GM21723 (cell line): ENCODE measurements around the gene NPHP4.

Experiments used
- ATAC-seq: cut with Tn5 transposase; IDR thresholded peaks from one replicate; pipeline ENCODE4 v1.9.1; 2021; ENCODE audit warnings: mild to moderate bottlenecking, moderate library complexity; ENCODE audit not compliant: unreplicated experiment

NPHP4 gene

DNA sequence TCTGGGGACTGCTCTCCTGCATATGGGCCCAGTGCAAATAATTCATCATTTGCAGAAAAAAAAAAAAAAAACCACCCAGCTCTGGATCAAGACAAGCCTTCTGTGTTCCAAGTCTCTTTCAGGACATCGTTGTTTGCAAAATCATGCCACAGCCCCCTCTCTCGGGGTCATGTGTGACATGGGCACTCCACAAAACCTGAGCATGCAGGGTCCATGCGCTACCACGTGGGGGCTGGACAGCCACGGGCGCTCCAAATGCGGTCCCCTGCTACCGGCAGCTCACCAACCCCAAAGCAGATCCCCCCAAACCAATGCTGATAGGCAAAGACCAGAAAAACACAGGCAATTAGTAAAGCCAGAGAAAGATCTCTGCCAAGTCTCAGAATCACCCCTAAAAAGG is 17.6 kb downstream of the NPHP4 start:
- no peak for ATAC-seq

DNA sequence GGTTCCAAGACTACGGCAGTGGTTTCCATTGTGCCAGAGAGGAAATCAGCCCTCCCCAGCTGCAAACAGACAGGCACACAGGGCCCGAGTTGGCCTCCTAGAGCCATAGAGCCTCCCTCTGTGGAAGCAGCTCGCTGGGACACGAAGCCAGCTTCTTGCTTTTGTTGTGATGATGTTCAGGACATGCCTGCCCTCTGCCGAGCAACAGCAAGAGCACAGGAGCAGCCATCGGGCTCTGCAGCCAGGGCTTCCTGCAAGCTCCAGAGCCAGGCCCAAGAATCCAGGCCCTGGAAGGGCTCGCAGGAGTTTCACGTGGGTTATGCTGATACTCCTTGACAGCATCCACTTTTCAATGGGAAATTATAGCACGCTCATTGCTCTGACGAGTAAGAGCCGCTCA is 18.5 kb downstream of the NPHP4 start:
- ATAC-seq = no peak

GRCh38 chr1:5972198-5972520 is 20.1 kb downstream of the NPHP4 start:
- no peak for ATAC-seq

GRCh38 chr1:5971471-5972197 is 20.6 kb downstream of the NPHP4 start:
- no peak for ATAC-seq

DNA sequence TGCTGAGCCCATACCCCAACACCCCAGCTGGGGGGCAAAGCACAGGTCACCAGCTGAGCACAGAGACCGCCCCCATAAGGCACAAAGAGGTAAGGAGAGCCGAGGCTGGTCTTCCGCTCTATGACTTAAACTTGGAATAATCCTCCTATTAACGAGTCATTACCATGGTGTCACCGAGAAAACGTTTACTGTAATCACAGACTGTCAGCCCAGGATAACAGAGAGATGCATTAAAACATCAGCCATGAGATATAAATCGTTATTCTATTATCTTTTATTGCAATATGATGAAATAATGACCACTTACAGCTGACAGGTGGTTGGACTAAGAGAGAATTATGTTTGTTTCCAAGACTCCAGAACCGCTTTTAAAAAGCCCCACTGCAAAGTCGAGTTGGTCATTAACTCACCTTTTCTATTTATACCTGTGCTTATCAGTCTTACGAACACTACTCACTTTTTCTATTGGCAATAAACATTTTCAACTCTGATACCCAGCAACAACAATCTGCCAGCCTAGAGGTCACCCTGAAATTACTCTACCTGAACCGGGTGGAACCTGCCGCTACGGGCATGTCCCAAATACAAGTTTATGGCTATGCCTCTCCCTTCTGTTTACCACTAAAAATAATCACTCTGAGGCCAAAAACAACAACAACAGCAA is 21.5 kb downstream of the NPHP4 start:
- ATAC-seq = no peak

- ATAC-seq = no peak
Measured at GRCh38 chr1:5969168-5969567, 23.1 kb downstream of the NPHP4 start.

GRCh38 chr1:5968161-5968736 is 24.0 kb downstream of the NPHP4 start:
- ATAC-seq = no peak

GRCh38 chr1:5967351-5968160 is 24.7 kb downstream of the NPHP4 start:
- ATAC-seq = no peak

DNA sequence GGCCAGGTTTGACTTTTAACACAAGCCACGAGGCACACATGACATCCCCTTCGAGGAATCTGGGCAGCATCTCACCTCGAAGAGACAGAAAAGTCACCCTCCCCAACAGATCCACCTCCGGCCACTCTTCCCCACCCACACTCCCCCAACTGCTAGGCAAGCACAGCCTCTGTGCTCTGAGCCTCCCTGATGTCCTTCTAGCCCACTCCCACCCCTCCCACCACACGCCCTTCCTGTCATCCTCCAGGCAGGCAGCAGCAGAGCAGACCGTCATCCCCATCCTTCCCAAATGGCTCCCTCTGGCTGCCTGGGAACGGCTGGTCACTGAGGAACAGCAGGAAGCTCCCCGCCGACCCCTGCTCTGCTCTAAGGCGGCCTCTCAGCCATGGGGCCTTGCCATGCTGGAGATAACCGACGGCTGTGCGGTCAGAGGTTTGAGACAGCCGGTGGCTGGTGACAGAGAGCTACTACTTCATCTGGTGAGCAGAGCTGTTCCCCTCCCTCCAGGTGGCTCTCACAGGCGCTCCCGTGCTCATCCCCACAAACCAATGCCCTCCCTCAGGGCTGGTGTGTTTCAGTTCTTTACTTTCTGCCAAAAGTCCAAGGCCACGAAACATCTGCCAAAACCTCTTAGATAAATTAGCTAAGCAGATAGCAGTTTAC is 25.6 kb downstream of the NPHP4 start:
- no peak for ATAC-seq

DNA sequence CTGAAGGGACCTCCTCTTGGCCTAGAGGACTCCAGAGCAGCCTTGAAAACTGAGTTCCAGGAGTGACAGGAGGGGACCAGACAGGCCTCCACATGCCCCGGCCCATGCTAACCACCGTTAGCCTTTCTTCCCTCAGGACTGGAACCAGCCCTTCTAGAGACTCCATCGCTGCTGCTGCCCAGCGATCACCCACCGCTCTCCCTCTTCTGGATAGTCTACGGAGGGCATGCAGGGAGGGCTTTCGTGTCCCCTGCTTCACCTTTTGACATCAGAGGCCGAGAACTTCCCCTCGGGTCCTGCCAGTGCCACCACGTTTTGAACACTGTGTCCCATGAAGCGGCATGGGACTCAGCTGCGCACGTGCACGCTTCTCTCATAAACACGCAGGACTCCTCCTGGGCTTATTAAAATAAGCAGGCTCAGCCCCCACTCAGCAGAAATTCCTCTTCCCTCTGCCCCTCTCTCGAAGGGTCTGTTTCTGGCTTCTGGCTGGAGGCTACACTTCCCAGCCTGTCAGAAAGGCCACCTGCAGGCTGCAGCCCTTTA is 26.6 kb downstream of the NPHP4 start:
- ATAC-seq = no peak

DNA sequence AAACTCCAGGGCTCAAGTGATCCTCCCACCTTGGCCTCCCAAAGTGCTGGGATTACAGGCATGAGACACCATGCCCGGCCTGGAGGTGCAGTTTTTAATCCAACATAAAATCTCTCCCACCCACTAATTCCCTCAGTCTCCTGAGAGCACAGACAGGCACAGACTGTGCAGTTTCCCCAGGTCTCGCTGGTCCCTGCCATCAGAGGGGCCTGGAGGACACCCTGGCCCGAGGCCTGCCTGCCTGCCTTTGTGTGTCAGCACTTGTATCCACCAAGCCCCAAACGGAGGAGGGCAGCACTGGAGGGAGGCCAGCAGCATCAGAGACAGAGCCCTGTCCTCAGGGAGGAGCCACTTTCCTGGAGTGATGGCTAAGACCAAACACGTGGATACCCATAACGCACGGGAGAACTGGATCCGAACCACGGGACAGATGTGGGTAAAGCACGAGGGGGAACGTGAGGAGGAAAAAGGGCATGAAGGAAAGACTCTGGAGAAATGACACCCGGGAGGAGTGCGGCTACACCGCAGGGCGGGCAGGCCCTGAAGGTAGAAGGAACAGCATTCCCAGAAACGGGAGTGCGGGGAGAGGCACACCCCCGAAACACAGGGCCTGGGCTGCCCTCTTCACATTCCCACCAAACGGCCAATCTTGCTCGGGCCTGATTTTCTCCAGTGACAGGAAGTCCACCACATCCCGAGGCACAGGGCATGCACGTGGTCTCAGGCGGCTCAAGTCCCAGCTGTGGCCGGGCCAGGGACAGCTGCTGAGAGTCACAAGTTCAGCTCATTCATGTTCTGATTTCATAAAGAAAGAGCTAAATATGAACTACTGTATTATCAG is 29.7 kb downstream of the NPHP4 start:
- no peak for ATAC-seq

GRCh38 chr1:5961601-5962000 is 30.6 kb downstream of the NPHP4 start:
- no peak for ATAC-seq

DNA sequence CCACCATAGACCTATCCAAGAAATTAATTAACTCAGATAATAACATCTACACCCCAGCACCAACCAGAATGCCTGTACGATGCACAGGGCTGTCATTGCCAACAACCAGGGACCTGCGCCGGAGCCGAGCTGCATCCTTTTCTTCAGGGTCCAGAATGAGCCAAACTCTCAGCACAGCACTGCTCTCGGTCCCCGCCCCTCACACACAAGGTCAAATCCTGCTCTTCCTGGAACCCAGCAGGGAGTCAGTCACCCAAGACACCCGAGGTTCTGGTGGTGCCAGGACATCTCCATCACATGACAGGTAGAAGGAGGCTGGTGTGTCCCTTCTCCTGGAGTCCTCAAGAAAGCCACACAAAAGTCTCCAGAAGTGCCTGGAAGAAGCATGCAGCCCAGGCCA is 31.9 kb downstream of the NPHP4 start:
- no peak for ATAC-seq

- ATAC-seq = no peak
Measured at GRCh38 chr1:5959667-5960230, 32.5 kb downstream of the NPHP4 start.

GRCh38 chr1:5959087-5959486 is 33.1 kb downstream of the NPHP4 start:
- no peak for ATAC-seq

GRCh38 chr1:5956022-5956830 is 36.0 kb downstream of the NPHP4 start:
- no peak for ATAC-seq

GRCh38 chr1:5955479-5955977 is 36.7 kb downstream of the NPHP4 start:
- no peak for ATAC-seq

GRCh38 chr1:5954964-5955363 is 37.3 kb downstream of the NPHP4 start:
- no peak for ATAC-seq

- no peak for ATAC-seq
Measured at GRCh38 chr1:5953386-5953785, 38.8 kb downstream of the NPHP4 start.
